Measurements from ENCODE around the gene IDH3G.

- TF ChIP-seq CTCF (IDR thresholded peaks at IDR 0.05; ENCODE audit: low read depth, low read length, poor library complexity, severe bottlenecking), result no peak
- TF ChIP-seq EZH2phosphoT487 (IDR thresholded peaks at IDR 0.05; ENCODE audit: borderline replicate concordance, low read length), result no peak
Observed at GRCh38 chrX:153781428-153782047, 12.6 kb downstream of the IDH3G start.

Data from DOHH2 (cell line).